Lower leg skin (tissue), 4 donors: Measurements from ENCODE around the gene SMC6. TPM values are rescaled to one million over a fixed set of nuclear protein-coding genes. Genes with fewer than 3 reads are reported as not detected.

Source experiments
- DNase-seq, 2 donors: peaks; one replicate each; pipeline ENCODE4 v3.0.0-alpha.2; 2019; ENCODE audit warnings: low spot score in 2 of 2
- H3K4me3 ChIP-seq: fragments of 200-600 bp; sonication (generic); 2 replicates; pipeline ENCODE4 v1.5.1; 2017; ENCODE audit warnings: mild to moderate bottlenecking, low read depth; ENCODE audit not compliant: poor library complexity, severe bottlenecking
- CTCF ChIP-seq, 3 donors: fragments of 450-650 bp; IDR thresholded peaks; one replicate each; pipeline ENCODE4 v1.5.1; 2016; ENCODE audit warnings: antibody characterized with exemption in 3 of 3, mild to moderate bottlenecking in 3 of 3, moderate library complexity in 2 of 3
- POLR2A ChIP-seq, 2 donors: fragments of 450-650 bp; IDR thresholded peaks; one replicate each; pipeline ENCODE4 v1.6.1; 2016 to 2017; ENCODE audit warnings: antibody characterized with exemption in 2 of 2, mild to moderate bottlenecking in 1 of 2, moderate library complexity in 1 of 2
- WGBS, 2 donors: methylation state at CpG; one replicate each; pipeline ENCODE4 v1.1.5; 2018; 5-methylcytosine and 5-hydroxymethylcytosine counted together
- intact Hi-C: fragments of 100-400 bp; cut with DNase I; formaldehyde crosslinking; loops from one replicate; pipeline ENCODE4 v1.15.0; 2023; ENCODE audit warnings: low total_unique reads
- total RNA-seq, 4 donors: library from RNA; depleted of rRNA; stranded (reverse); fragments of >200 nt; gene quantifications; one replicate each; pipeline ENCODE4 v1.1.0, GENCODE V29; 2016

SMC6 gene
- total RNA-seq, 4 donors from 2014 or later: 14.2 to 17.9 (median 15.4) TPM

GRCh38 chr2:17719562-17720371 is 33.8 kb downstream of the SMC6 start:
- TF ChIP-seq CTCF (IDR thresholded peaks at IDR 0.05) (no peak), POLR2A (IDR thresholded peaks at IDR 0.05) (no peak)
- 73 to 75% methylated on average over 4 of the region's 4 CpGs for WGBS, 2 donors
- H3K4me3 ChIP-seq: no peak overlapping the region
- no peak for DNase-seq
- intact Hi-C loops: no loop called here

- 86 to 92% methylated on average over 5 of the region's 5 CpGs for WGBS, 2 donors
- no peak for DNase-seq
- TF ChIP-seq POLR2A (IDR thresholded peaks at IDR 0.05) (no peak), CTCF (IDR thresholded peaks at IDR 0.05) (no peak)
- H3K4me3 ChIP-seq: no peak overlapping the region
- intact Hi-C loops: no loop called here
Observed at GRCh38 chr2:17718689-17719088, 34.9 kb downstream of the SMC6 start.

GRCh38 chr2:17717666-17718065 is 35.9 kb downstream of the SMC6 start:
- no peak for DNase-seq
- H3K4me3 ChIP-seq: no peak overlapping the region
- WGBS, 2 donors: 93 to 97% methylated on average over 4 of the region's 4 CpGs
- TF ChIP-seq POLR2A (IDR thresholded peaks at IDR 0.05) (no peak), CTCF (IDR thresholded peaks at IDR 0.05) (no peak)
- intact Hi-C loops: no loop called here

- TF ChIP-seq CTCF (IDR thresholded peaks at IDR 0.05) (no peak), POLR2A (IDR thresholded peaks at IDR 0.05) (no peak)
- no peak overlapping the region for H3K4me3 ChIP-seq
- 85 to 96% methylated on average over 1 of the region's 1 CpG for WGBS, 2 donors
- no peak for DNase-seq
- intact Hi-C loops: no loop called here
Observed at GRCh38 chr2:17713291-17713690, 40.3 kb downstream of the SMC6 start.

GRCh38 chr2:17710547-17711248 is 42.9 kb downstream of the SMC6 start:
- intact Hi-C loops: no loop called here
- TF ChIP-seq POLR2A (IDR thresholded peaks at IDR 0.05): no peak
- no peak overlapping the region for H3K4me3 ChIP-seq
- 93 to 94% methylated on average over 9 of the region's 9 CpGs for WGBS, 2 donors
- no peak for DNase-seq

- intact Hi-C loops: no loop called here
- DNase-seq: no peak
- 72 to 86% methylated on average over 2 of the region's 2 CpGs for WGBS, 2 donors
- H3K4me3 ChIP-seq: no peak overlapping the region
- TF ChIP-seq CTCF (IDR thresholded peaks at IDR 0.05) (no peak), POLR2A (IDR thresholded peaks at IDR 0.05) (no peak)
Observed at GRCh38 chr2:17709897-17710296, 43.7 kb downstream of the SMC6 start.
